PFSK-1 (cell line): Measurements from ENCODE around the gene ERC2.

Experiments used
- FOXP2 ChIP-seq: optimal IDR thresholded peaks from 2 replicates; pipeline ENCODE3; 2011; ENCODE audit warnings: borderline replicate concordance, control low read depth, inconsistent platforms; ENCODE audit not compliant: insufficient read depth; ENCODE audit errors: extremely low read length, extremely low read depth
- POLR2AphosphoS5 ChIP-seq: IDR thresholded peaks from 2 replicates; pipeline ENCODE4 v1.6.1; 2012; ENCODE audit warnings: low read depth, mild to moderate bottlenecking, control low read depth, low read length, moderate library complexity
- REST ChIP-seq, 2 experiments: IDR thresholded peaks; 2 replicates each; pipeline versions ENCODE4 v1.6.1 to v1.8.0; 2011 to 2012; ENCODE audit warnings: low read depth in 2 of 2, low read length in 2 of 2, control low read depth in 1 of 2, inconsistent platforms in 1 of 2, mild to moderate bottlenecking in 1 of 2, moderate library complexity in 1 of 2; ENCODE audit not compliant: insufficient read depth in 1 of 2
- SIN3A ChIP-seq: IDR thresholded peaks from 2 replicates; pipeline ENCODE4 v1.6.1; 2012; ENCODE audit warnings: mild to moderate bottlenecking, low read length, moderate library complexity, borderline replicate concordance; ENCODE audit not compliant: insufficient read depth
- TAF1 ChIP-seq: IDR thresholded peaks from 2 replicates; pipeline ENCODE4 v1.6.1; 2012; ENCODE audit warnings: low read length, control low read depth, borderline replicate concordance; ENCODE audit not compliant: insufficient read depth

Gene ERC2

DNA sequence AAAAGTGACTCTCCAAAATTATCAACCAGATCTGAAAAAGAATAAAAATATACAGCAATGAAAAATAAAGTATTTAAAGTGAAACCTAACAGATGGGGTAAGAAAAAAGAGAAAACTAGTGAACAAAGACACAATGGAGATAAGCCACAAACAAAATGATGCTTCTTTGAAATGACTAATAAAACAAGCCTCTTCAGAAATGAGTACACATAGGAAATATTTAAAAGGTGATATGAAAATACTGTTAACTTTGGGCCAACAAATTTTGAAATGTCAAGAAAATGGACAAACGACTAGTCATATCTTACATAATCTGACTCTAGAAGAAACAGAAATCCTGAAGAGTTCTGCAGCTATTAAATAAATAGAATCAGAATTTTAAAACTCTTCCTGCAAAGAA is 164.2 kb downstream of the ERC2 start:
- no peak for TF ChIP-seq FOXP2
- TF ChIP-seq TAF1: no peak
- no peak for TF ChIP-seq SIN3A
- TF ChIP-seq POLR2AphosphoS5: no peak

- no peak for TF ChIP-seq FOXP2
Observed at GRCh38 chr3:56303487-56303886, 164.8 kb downstream of the ERC2 start.

- TF ChIP-seq REST (IDR thresholded peaks at IDR 0.05; ENCODE audit: insufficient read depth in 1 of 2, low read depth in 2 of 2, low read length in 2 of 2): no peak
- TF ChIP-seq POLR2AphosphoS5: no peak
- TF ChIP-seq TAF1: no peak
- TF ChIP-seq SIN3A: no peak
- no peak for TF ChIP-seq FOXP2
Observed at GRCh38 chr3:56302417-56302816, 165.8 kb downstream of the ERC2 start.

DNA sequence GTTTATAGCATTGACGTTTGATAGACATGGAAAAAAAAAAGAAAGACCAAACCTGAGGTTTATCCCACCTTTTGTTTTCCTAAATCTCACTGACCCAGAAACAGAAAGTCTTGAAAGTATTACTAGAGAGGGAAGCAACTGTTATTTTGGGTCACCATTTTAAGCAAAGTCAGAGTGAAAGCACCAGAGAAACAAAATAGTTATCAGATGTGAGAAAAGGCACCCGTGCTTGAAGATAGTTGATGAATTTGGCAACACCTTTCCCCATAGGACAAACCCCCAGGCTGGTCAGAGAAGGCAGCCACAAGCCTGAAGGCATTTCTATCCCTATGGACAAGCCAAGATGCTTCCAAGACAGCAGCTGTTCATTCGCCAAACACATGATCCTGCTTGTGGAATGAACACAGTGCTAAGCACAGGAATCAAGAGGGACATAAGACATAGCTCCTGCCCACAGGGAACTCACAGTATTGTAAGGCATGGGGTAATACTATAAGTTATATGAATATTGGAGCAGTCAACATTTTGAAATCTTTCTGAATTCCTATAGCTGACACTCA is 170.9 kb downstream of the ERC2 start:
- TF ChIP-seq FOXP2 (no peak), REST (IDR thresholded peaks at IDR 0.05; ENCODE audit: insufficient read depth in 1 of 2, low read depth in 2 of 2, low read length in 2 of 2) (no peak), TAF1 (no peak), SIN3A (no peak), POLR2AphosphoS5 (no peak)

- no peak for TF ChIP-seq TAF1
Observed at GRCh38 chr3:56296361-56296760, 171.9 kb downstream of the ERC2 start.

- TF ChIP-seq SIN3A (no peak), FOXP2 (no peak), POLR2AphosphoS5 (no peak), TAF1 (no peak), REST (IDR thresholded peaks at IDR 0.05; ENCODE audit: insufficient read depth in 1 of 2, low read depth in 2 of 2, low read length in 2 of 2) (no peak)
Observed at GRCh38 chr3:56295161-56295560, 173.1 kb downstream of the ERC2 start.

DNA sequence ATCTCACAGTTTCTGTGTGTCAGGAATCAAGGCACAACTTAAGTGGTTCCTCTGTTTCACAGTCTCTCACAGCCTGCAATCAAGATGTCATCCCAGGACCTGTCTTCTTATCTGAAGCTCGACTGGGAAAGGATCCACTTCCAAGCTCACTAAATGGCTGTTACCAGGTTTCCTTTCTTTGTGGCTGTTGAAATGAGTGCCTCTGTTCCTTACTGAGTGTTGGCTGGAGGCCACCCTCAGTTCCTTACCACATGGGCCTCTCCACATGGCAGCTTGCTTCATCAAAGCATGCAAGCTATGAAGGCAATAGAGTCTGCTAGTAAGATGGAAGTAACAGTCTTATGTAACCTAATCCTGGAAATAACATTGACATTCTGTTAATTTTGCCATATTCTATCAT is 174.0 kb downstream of the ERC2 start:
- TF ChIP-seq POLR2AphosphoS5 (no peak), TAF1 (no peak), SIN3A (no peak), REST (IDR thresholded peaks at IDR 0.05; ENCODE audit: insufficient read depth in 1 of 2, low read depth in 2 of 2, low read length in 2 of 2) (no peak), FOXP2 (no peak)
